Astrocyte (in vitro differentiated cells and primary cell): Measurements from ENCODE around the gene REPIN1.
A peak's percentile ranks its signal among the peaks of the same experiment; 100 is the strongest.

Experiments used
- EZH2 ChIP-seq: IDR thresholded peaks from 2 replicates; pipeline ENCODE4 v1.6.1; 2012; ENCODE audit warnings: mild to moderate bottlenecking, low read length, inconsistent platforms; ENCODE audit not compliant: insufficient read depth
- TF ChIP-seq, protein P1 (sequence below): IDR thresholded peaks from 2 replicates; pipeline ENCODE4 v1.5.1; 2011; ENCODE audit warnings: low read depth, mild to moderate bottlenecking, inconsistent platforms, low read length, moderate library complexity; ENCODE audit not compliant: insufficient read depth

DNA sequence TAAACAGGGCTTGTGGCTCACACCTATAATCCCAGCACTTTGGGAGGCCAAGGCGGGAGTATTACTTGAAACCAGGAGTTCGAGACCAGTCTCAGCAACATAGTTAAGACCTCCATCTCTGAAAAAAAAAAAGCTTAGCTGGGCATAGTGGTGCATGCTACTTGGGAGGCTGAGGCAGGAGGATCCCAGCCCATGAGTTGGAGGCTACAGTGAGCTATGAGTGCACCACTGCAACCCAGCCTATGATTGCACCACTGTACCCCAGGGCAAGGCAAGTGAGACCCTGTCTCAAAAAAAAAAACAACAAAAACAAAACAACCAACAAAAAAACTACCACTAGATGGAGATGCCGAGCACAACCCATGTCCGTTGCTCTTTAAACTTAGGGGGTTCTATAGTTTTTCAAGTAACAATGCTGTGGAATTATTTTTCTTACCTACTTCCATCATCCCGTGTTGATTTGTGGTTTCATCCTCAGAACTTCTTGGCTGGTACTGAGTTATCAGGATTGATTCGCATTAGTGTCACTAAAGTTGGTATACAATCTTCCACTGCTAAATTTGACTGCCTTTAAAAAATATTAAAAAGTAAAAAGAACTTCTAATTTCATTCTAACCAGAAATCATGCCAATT is 12.2 kb upstream of the REPIN1 start:
- TF ChIP-seq EZH2, result no peak
- TF ChIP-seq, protein P1, sequence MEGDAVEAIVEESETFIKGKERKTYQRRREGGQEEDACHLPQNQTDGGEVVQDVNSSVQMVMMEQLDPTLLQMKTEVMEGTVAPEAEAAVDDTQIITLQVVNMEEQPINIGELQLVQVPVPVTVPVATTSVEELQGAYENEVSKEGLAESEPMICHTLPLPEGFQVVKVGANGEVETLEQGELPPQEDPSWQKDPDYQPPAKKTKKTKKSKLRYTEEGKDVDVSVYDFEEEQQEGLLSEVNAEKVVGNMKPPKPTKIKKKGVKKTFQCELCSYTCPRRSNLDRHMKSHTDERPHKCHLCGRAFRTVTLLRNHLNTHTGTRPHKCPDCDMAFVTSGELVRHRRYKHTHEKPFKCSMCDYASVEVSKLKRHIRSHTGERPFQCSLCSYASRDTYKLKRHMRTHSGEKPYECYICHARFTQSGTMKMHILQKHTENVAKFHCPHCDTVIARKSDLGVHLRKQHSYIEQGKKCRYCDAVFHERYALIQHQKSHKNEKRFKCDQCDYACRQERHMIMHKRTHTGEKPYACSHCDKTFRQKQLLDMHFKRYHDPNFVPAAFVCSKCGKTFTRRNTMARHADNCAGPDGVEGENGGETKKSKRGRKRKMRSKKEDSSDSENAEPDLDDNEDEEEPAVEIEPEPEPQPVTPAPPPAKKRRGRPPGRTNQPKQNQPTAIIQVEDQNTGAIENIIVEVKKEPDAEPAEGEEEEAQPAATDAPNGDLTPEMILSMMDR, result peak; percentile 63
